ENCODE data around the gene NCMAP.

NCMAP gene

GRCh38 chr1:24570265-24571125, 14.6 kb downstream of the NCMAP start:
- DNase-seq (ENCODE audit: extremely low read depth in 1 of 2, low read depth in 1 of 2): no peak

- no peak for DNase-seq (ENCODE audit: extremely low read depth in 1 of 2, low read depth in 1 of 2)
These were observed 16.4 kb downstream of the NCMAP start for GRCh38 chr1:24572301-24572700.

- DNase-seq (ENCODE audit: extremely low read depth in 1 of 2, low read depth in 1 of 2): no peak
These were observed 20.2 kb downstream of the NCMAP start for GRCh38 chr1:24575905-24576587.

- DNase-seq (ENCODE audit: extremely low read depth in 1 of 2, low read depth in 1 of 2): no peak
These were observed 23.0 kb downstream of the NCMAP start for GRCh38 chr1:24578846-24579245.

- no peak for DNase-seq (ENCODE audit: extremely low read depth in 1 of 2, low read depth in 1 of 2)
These were observed 24.9 kb downstream of the NCMAP start for GRCh38 chr1:24580756-24581155.

- no peak for DNase-seq (ENCODE audit: extremely low read depth in 1 of 2, low read depth in 1 of 2)
These were observed 28.3 kb downstream of the NCMAP start for GRCh38 chr1:24584171-24584647.

GRCh38 chr1:24586119-24586518, 30.2 kb downstream of the NCMAP start:
- DNase-seq (ENCODE audit: extremely low read depth in 1 of 2, low read depth in 1 of 2): no peak

- peak in 1 of 2 donors; percentile 31 for DNase-seq (ENCODE audit: extremely low read depth in 1 of 2, low read depth in 1 of 2)
These were observed 31.3 kb downstream of the NCMAP start for GRCh38 chr1:24586970-24587820.

- no peak for DNase-seq (ENCODE audit: extremely low read depth in 1 of 2, low read depth in 1 of 2)
These were observed 32.7 kb downstream of the NCMAP start for GRCh38 chr1:24588573-24588972.

- no peak for DNase-seq (ENCODE audit: extremely low read depth in 1 of 2, low read depth in 1 of 2)
These were observed 33.3 kb downstream of the NCMAP start for GRCh38 chr1:24589200-24589599.

GRCh38 chr1:24591781-24592180, 35.9 kb downstream of the NCMAP start:
- no peak for DNase-seq (ENCODE audit: extremely low read depth in 1 of 2, low read depth in 1 of 2)

- DNase-seq (ENCODE audit: extremely low read depth in 1 of 2, low read depth in 1 of 2): no peak
These were observed 38.4 kb downstream of the NCMAP start for GRCh38 chr1:24594328-24594598.

- no peak for DNase-seq (ENCODE audit: extremely low read depth in 1 of 2, low read depth in 1 of 2)
These were observed 40.6 kb downstream of the NCMAP start for GRCh38 chr1:24596401-24596880.

- DNase-seq (ENCODE audit: extremely low read depth in 1 of 2, low read depth in 1 of 2): no peak
These were observed 43.4 kb downstream of the NCMAP start for GRCh38 chr1:24599265-24599664.

- DNase-seq (ENCODE audit: extremely low read depth in 1 of 2, low read depth in 1 of 2): no peak
These were observed 44.7 kb downstream of the NCMAP start for GRCh38 chr1:24600551-24600950.

- DNase-seq (ENCODE audit: extremely low read depth in 1 of 2, low read depth in 1 of 2): no peak
These were observed 49.8 kb downstream of the NCMAP start for GRCh38 chr1:24605534-24606295.

- no peak for DNase-seq (ENCODE audit: extremely low read depth in 1 of 2, low read depth in 1 of 2)
These were observed 50.4 kb downstream of the NCMAP start for GRCh38 chr1:24606296-24606605.

- no peak for DNase-seq (ENCODE audit: extremely low read depth in 1 of 2, low read depth in 1 of 2)
These were observed 50.7 kb downstream of the NCMAP start for GRCh38 chr1:24606621-24607020.

- DNase-seq (ENCODE audit: extremely low read depth in 1 of 2, low read depth in 1 of 2): no peak
These were observed 54.1 kb downstream of the NCMAP start for GRCh38 chr1:24609949-24610517.

- no peak for DNase-seq (ENCODE audit: extremely low read depth in 1 of 2, low read depth in 1 of 2)
These were observed 63.5 kb downstream of the NCMAP start for GRCh38 chr1:24619376-24619775.
